Liver (tissue), 9 donors: Measurements from ENCODE around the gene SYT5. TPM values are rescaled to one million over a fixed set of nuclear protein-coding genes. Genes with fewer than 3 reads are reported as not detected.
"Not testable (repeated sequence)": the region's sequence is repeated elsewhere in the genome, so short reads cannot be mapped to it uniquely, and the experiment has no call there.

Experiments
- DNase-seq: peaks from one replicate; pipeline ENCODE4 v3.0.0-alpha.2; 2017; ENCODE audit warnings: low spot score
- H3K27ac ChIP-seq, 2 donors: one replicate each; pipeline ENCODE4 v1.7.0; 2013; ENCODE audit warnings: inconsistent platforms in 2 of 2, low read length in 2 of 2, control low read depth in 1 of 2, low read depth in 1 of 2, mild to moderate bottlenecking in 1 of 2
- H3K27me3 ChIP-seq, 4 donors: one replicate each; pipeline versions ENCODE4 v1.6.1 to v1.7.0; 2013; ENCODE audit warnings: low read length in 3 of 4, inconsistent platforms in 1 of 4, mild to moderate bottlenecking in 1 of 4, moderate library complexity in 1 of 4; ENCODE audit not compliant: control insufficient read depth in 4 of 4, insufficient read depth in 4 of 4
- H3K36me3 ChIP-seq, 4 donors: one replicate each; pipeline versions ENCODE4 v1.6.1 to v1.7.0; 2013; ENCODE audit warnings: low read length in 3 of 4, mild to moderate bottlenecking in 3 of 4, low read depth in 1 of 4, moderate library complexity in 1 of 4; ENCODE audit not compliant: control insufficient read depth in 4 of 4, insufficient read depth in 3 of 4
- H3K4me1 ChIP-seq, 4 donors: one replicate each; pipeline versions ENCODE4 v1.6.1 to v1.7.0; 2013; ENCODE audit warnings: low read length in 3 of 4, mild to moderate bottlenecking in 3 of 4, moderate library complexity in 1 of 4; ENCODE audit not compliant: control insufficient read depth in 4 of 4, insufficient read depth in 4 of 4
- H3K4me3 ChIP-seq, 3 donors: one replicate each; pipeline versions ENCODE4 v1.6.1 to v1.7.0; 2013; ENCODE audit warnings: low read length in 3 of 3, control low read depth in 1 of 3, low read depth in 1 of 3, mild to moderate bottlenecking in 1 of 3
- H3K9ac ChIP-seq, 2 donors: one replicate each; pipeline ENCODE4 v1.7.0; 2013; ENCODE audit warnings: low read length in 2 of 2, mild to moderate bottlenecking in 2 of 2, moderate library complexity in 2 of 2, control low read depth in 1 of 2, low read depth in 1 of 2
- H3K9me3 ChIP-seq, 4 donors: one replicate each; pipeline versions ENCODE4 v1.6.1 to v1.7.0; 2013; ENCODE audit warnings: low read length in 3 of 4; ENCODE audit not compliant: control insufficient read depth in 4 of 4
- ATF3 ChIP-seq: IDR thresholded peaks from 2 replicates; pipeline ENCODE4 v1.6.1; 2016; ENCODE audit warnings: antibody characterized with exemption
- HNF4A ChIP-seq, 2 donors: conservative IDR thresholded peaks; 2 replicates each; pipeline ENCODE4 v1.6.1; 2016; ENCODE audit warnings: antibody characterized with exemption in 2 of 2, mild to moderate bottlenecking in 2 of 2
- JUND ChIP-seq, 2 donors: IDR thresholded peaks; 2 replicates each; pipeline ENCODE4 v1.6.1; 2016; ENCODE audit warnings: antibody characterized with exemption in 2 of 2
- MAX ChIP-seq: IDR thresholded peaks from 2 replicates; pipeline ENCODE4 v1.6.1; 2016; ENCODE audit warnings: antibody characterized with exemption
- NR2F2 ChIP-seq: IDR thresholded peaks from 2 replicates; pipeline ENCODE4 v1.6.1; 2016; ENCODE audit warnings: antibody characterized with exemption
- RAD21 ChIP-seq, 2 donors: IDR thresholded peaks; 2 replicates each; pipeline ENCODE4 v1.6.1; 2016; ENCODE audit warnings: antibody characterized with exemption in 2 of 2, mild to moderate bottlenecking in 2 of 2
- TAF1 ChIP-seq: conservative IDR thresholded peaks from 2 replicates; pipeline ENCODE4 v1.6.1; 2016; ENCODE audit warnings: antibody characterized with exemption, mild to moderate bottlenecking
- ZBTB33 ChIP-seq: IDR thresholded peaks from 2 replicates; pipeline ENCODE4 v1.6.1; 2016; ENCODE audit warnings: antibody characterized with exemption
- WGBS: extraction: QIAGEN DNeasy Blood & Tissue Kit; methylation state at CpG from one replicate; pipeline ENCODE4 v1.1.7; 2013; 5-methylcytosine and 5-hydroxymethylcytosine counted together
- polyA plus RNA-seq, 2 donors: library from polyadenylated mRNA; stranded (reverse) in 1 of 2; unstranded in 1 of 2; fragments of 200-250 nt in 1 of 2; fragments of >200 nt in 1 of 2; fragmentation: Nextera tagmentation in 1 of 2; extraction: Ambion mirVana in 1 of 2; gene quantifications; one replicate each; pipeline versions ENCODE4 v1.2.1 to v1.2.3, GENCODE V29; 2013 to 2015
- total RNA-seq, 2 donors: library from RNA; depleted of rRNA; stranded (reverse); fragments of >200 nt; gene quantifications; one replicate each; pipeline ENCODE4 v1.2.3, GENCODE V29; 2014
- donor health status: healthy.
- donor health status: healthy.
- donor health status: healthy.
- donor health status: healthy.
- donor health status: healthy.

The SYT5 gene
- total and polyA plus RNA-seq, 4 donors, result under 0.01 TPM; not detected in 3

- Histone ChIP-seq H3K9me3 (no peaks in the 10 kb centered on the region), H3K36me3 (no peaks in the 10 kb centered on the region), H3K4me3 (no peak overlapping the region), H3K4me1 (no peaks in the 10 kb centered on the region), H3K9ac (no peak overlapping the region), H3K27me3 (peaks cover 0 to 4% (median 0%) of the 10 kb centered on the region in 4 donors), H3K27ac (no peak overlapping the region)
- WGBS, result 17% methylated on average over 52 of the region's 52 CpGs
- DNase-seq, result peak; percentile 60
- no peak for TF ChIP-seq RAD21 (IDR thresholded peaks at IDR 0.05)
- no peak for TF ChIP-seq ZBTB33
- no peak for TF ChIP-seq NR2F2
- TF ChIP-seq JUND (IDR thresholded peaks at IDR 0.05), result no peak
- TF ChIP-seq MAX, result no peak
Observed at GRCh38 chr19:55156202-55157063, 23.7 kb downstream of the SYT5 start.

- H3K9ac ChIP-seq, DNase-seq, H3K27me3 ChIP-seq, H3K36me3 ChIP-seq, H3K4me3 ChIP-seq, H3K27ac ChIP-seq, H3K9me3 ChIP-seq, H3K4me1 ChIP-seq: not testable (repeated sequence)
- WGBS, result 18% methylated on average over 5 of the region's 5 CpGs
Observed at GRCh38 chr19:55155784-55156183, 24.3 kb downstream of the SYT5 start.

GRCh38 chr19:55153652-55154264 is 26.3 kb downstream of the SYT5 start:
- H3K27me3 ChIP-seq, result peaks cover 0 to 4% (median 1%) of the 10 kb centered on the region in 4 donors

More at GRCh38 chr19:55153652-55154264, 26.3 kb downstream of the SYT5 start:
- no peak overlapping the region for H3K4me3 ChIP-seq
- no peak overlapping the region for H3K9ac ChIP-seq
- 79% methylated on average over 12 of the region's 12 CpGs for WGBS
- H3K36me3 ChIP-seq, result no peaks in the 10 kb centered on the region
- no peak for DNase-seq
- H3K4me1 ChIP-seq, result no peaks in the 10 kb centered on the region
- no peaks in the 10 kb centered on the region for H3K9me3 ChIP-seq
- TF ChIP-seq TAF1 (no peak), HNF4A (conservative IDR thresholded peaks at IDR 0.05) (no peak), ZBTB33 (no peak), ATF3 (no peak), MAX (no peak)
- no peak overlapping the region for H3K27ac ChIP-seq
